Ammon's horn (tissue), 1 donor: ENCODE measurements around the gene FGF23.
"Not testable (repeated sequence)": the region's sequence is repeated elsewhere in the genome, so short reads cannot be mapped to it uniquely, and the experiment has no call there.

ENCODE experiments used
- DNase-seq: peaks from one replicate; pipeline ENCODE4 v3.0.0-alpha.2; 2016; ENCODE audit warnings: low spot score

FGF23 gene

GRCh38 chr12:4379405-4379804, at the start of gene FGF23:
TSS of gene FGF23 (minus strand) at chr12:4379712. CDS start at chr12:4379582, 130 bp downstream.
- no peak for DNase-seq

GRCh38 chr12:4424422-4424821, 44.9 kb upstream of the FGF23 start:
- DNase-seq = no peak

DNA sequence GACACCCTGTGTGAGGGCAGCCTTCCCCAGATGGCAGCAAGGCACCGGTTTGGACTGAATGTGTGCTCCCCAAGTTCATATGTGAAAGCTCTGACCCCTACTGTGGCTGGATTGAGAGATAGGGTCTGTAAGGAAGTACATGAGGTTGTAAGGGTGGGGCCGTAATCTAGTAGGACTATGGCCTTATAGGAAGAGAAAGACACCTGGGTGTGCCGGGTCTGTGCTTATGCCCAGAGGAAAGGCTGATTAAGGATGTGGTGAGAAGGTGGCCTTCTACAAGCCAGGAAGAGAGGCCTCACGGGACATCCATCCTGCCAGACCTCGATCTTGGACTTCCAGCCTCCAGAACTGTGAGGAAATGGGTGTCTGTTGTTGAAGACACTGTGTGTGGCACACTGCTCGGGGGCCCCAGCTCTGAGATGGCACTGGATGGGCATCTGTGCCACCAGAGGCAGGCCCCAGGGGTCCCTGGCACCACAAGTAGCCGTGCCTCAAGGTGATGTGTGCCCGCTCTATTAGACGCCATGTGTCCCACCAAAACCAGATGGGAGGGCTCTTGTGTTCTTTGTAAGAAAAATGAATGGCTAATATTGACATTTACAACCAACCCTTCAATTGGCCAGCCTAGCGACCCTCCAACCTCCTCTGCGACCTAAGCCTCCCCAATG, 44.1 kb upstream of the FGF23 start:
- DNase-seq = no peak

DNA sequence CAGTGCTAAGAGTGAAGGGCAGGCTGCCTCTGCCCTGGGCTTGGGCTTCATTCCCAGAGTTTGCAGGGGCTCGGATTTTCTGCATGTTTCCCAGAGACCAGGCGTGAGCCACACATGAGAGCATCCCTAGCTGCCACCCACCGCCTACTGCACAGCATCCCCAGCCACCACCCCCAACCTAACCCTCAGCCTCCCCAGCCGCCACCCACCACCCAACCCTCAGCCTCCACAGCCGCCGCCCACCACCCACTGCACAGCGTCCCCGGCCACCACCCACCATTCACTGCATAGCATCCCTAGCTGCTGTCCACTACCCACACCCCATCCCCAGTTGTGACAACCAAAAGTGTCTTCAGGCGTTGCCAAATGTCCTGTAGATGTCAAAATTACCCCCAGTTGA, 43.5 kb upstream of the FGF23 start:
- DNase-seq = no peak

DNA sequence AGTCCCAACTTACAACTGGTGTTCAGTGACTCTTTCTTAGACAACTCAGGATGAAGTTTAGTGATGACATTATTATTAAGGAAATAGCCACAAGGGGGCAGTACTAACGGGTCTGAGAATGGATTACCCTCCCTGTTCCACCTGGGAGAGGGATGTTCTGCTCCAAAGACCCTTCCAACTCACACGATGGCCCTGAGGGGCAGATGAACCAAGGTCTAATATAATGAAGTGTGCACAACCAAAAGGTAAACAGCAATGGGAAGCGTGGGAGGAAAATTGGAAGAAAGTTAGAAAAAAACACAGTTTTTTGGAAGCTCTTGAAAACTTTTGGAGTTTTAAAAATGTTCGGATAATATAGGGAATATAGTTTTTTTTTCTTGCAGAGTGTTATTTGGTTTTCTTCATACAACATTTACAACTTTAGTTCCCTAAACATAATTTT, 42.1 kb upstream of the FGF23 start:
- peak; percentile 24 for DNase-seq

- no peak for DNase-seq
These were observed 40.7 kb upstream of the FGF23 start for GRCh38 chr12:4420138-4420670.

- no peak for DNase-seq
These were observed 39.4 kb upstream of the FGF23 start for GRCh38 chr12:4418913-4419312.

- DNase-seq = no peak
These were observed 38.4 kb upstream of the FGF23 start for GRCh38 chr12:4417936-4418335.

DNA sequence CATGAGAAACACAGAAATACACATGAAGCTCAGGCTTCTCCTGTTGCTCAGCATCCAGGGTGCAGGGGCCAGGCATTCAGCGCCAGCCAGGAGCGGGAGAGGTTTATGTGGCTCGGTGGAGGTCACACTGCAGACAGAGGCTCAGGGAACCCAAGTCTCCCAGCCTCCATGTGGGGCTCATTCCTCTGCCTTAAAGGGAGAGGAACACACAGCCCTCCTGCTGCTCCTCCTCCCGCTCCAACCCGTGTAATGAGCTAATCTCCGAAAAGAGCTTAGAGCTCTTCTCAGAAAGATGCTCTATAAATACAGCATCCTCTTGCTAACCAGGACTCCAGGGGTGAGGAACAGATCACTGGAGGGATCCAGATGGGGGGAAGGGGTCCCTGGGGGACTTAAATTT, 37.9 kb upstream of the FGF23 start:
- no peak for DNase-seq

DNA sequence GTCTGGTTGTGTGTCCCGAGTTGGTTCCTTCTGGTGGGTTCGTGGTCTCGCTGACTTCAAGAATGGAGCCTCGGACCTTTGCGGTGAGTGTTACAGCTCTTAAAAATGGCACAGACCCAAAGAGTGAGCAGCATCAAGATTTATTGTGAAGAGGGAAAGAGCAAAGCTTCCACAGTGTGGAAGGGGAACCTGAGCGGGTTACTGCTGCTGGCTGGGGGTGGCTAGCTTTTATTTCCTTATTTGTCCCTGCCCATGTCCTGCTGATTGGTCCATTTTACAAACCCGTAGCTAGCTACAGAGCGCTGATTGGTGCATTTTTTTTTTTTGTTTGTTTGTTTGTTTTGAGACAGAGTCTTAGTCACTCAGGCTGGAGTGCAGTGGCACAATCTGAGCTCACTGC, 36.8 kb upstream of the FGF23 start:
- DNase-seq = no peak

DNA sequence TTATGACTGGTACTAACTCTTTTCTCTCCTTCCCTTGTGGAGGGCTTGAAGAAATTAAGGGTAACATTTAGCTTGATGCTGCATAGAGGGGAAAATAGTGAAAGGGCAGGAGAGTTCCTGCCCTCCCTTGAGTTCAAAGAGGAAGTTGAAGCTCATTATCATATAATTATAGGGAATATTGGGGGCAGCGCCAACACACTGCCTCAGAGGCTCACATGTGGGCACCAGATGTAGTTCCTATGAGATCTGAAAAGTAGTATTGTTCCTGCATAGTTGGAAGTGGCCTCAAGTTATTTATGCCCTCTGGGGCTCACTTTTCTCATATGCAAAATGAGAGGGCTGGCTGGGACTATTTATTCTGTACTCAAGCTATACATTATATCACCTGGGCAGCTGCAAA, 33.0 kb upstream of the FGF23 start:
- no peak for DNase-seq

GRCh38 chr12:4412056-4412455, 32.5 kb upstream of the FGF23 start:
- DNase-seq = no peak

DNA sequence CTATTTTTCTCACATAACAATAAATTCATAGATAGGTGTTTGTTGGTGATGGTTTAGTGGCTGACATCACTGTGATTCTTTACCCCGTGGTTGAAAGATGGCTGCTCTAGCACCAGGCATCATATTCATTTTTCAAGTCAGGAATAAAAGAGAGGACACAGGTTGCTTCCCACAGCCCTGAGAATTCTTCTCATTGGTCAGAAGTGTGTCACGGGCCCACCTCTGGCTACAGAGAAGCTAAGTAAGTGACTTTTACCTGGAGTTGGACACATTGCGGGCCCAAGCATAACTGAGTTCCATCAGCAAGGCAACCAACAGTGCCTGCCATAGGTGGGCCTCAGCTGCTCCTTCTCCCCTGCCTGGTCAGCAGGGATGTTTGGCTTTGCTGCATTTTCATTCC, 27.6 kb upstream of the FGF23 start:
- no peak for DNase-seq

- not testable (repeated sequence) for DNase-seq
These were observed 25.5 kb upstream of the FGF23 start for GRCh38 chr12:4404877-4405637.

DNA sequence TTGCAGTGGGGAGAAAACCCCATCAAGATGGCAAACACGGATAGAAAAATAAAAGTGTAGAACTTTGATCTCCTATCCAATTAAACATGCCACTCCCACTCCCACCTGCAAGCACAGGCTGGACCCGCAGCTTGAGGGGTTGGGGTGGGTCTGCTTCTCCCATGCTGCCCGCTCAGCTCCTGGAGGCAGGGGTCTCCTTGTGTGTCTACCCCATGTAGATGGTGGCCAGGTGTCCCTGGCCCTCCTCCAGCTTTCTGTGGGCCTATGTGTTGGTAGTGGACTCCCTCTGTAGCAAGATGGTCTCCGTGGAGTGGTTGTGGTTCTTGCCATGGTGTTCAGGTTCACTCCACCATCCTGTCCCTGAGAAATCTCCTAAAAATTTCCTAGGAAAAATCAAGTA, 23.5 kb upstream of the FGF23 start:
- DNase-seq = no peak

DNA sequence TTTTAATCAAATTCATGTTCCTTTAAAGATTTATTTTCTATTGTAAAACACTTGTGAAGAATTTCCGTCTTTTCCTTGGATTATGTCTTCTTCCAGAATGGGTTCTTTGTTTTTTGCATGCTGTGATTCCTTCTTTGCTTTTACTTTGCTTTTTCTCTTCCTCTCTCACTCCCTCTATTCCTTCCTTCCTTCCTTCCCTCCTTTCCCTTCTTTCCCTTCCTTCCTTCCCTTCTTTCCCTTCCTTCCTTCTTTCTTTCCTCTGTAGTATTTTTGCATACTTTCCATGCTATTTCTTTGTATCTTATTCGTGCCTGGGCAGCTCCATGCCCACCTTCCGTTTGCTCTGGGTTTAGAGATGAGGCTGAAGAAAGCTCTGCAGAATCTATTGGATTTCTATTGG, 21.6 kb upstream of the FGF23 start:
- DNase-seq = no peak

DNA sequence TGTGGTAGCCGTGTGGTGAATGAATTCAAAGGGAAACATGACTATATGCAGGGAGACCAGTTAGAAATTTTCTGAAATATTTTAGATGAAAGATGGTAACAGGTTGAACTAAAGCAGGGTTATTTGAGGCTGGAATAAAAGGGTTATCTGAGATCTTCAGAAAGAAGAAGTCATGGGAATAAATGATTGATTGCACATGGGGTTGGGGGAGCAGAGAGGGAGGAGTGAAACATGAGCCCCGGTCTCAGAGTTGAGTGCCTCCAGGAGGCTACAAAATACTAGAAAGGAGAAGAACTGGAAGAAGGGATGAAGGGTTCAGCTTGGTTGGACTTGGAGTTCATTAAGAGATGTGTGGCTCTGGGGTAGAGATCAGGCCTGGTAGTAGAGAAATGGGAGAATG, 16.3 kb upstream of the FGF23 start:
- no peak for DNase-seq

DNA sequence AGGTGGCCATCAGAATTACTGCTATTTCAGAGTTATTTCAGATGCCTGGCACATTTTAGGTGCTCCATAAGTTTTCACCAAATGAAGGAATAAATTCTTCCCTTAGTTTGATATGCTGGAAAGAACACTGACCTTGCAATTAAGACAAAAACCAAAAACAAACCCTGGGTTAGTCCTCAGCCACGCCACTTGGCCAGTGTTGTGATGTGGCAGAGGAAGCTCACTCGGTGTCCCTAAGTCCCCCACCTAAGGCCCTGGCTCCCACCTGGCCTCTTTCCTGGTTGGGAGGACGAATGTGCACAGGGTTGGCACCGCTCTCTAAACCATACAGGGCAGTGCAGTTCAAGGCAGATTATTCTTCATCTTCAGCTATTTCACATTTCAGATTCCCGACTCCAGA, 13.7 kb upstream of the FGF23 start:
- DNase-seq = no peak

DNA sequence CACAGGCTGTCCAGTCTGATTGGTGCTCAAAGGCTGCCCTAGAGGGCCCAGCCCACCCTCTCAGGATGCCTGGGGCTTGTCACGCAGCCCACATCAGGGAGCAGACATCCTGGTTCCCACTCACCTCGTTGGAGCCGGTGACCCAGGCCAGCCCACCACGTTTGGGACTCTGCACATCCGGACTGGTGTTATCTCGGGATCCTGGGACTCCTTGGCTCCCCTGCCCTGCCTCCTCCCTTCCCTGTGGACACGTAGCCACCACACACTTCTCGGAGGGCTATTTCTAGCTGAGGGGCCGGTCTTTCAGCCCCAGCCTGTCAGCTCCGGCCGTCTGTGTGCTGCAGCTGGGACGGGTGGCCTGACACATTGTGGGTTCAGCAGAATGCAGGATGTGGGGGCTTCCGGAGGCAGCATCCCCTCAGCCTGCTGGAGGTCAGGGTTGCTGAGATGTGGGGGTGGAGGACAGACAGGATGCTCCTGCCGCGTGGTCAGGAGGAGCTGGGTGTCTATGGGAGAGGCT, 12.8 kb upstream of the FGF23 start:
- DNase-seq = no peak

DNA sequence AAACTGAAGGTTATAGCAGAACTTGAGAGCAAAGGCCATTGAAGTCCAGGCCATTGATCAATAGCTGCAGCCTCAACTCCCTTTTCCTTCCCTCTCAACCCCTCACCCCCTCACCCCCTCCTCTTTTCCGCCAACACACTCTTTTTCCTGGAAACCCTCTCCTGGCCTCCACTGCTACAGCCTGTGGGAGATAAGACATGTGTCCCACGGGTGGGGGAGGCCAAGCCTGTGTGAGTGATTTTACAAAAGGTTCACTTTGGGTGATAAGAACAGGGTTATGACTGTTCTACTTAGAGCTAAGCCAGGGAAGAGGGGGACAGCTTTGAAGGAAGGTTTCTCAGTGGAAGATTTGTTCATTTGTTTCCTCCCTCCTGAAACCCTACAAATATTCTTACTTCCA, 9.2 kb upstream of the FGF23 start:
- DNase-seq = no peak

DNA sequence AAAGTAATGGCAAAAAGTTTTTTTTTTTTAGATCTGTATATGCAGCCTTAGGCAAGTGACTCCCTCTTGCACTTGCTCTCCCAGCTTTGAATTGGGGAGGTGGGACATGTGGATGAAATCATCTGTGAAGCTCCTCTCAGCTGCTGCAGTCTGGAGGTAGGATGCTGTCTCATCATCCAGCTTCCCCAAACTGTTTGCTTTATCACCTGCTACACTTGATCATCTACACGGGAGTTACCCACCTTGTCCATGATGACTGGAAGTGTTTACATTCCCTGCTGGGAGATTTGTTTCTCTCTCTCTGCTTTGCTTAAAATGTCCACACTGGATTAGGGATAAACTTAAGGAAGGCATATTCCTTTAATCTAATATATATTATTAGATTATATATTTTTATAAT, 8.5 kb upstream of the FGF23 start:
- no peak for DNase-seq

- DNase-seq = no peak
These were observed 8.1 kb upstream of the FGF23 start for GRCh38 chr12:4387607-4388006.

GRCh38 chr12:4386801-4387200, 7.3 kb upstream of the FGF23 start:
- no peak for DNase-seq
